ENCODE data around the gene PGLYRP4. TPM values are rescaled to one million over a fixed set of nuclear protein-coding genes. Genes with fewer than 3 reads are reported as not detected.

PGLYRP4 gene
- total RNA-seq, 2 donors from 2014 or later, result not detected

DNA sequence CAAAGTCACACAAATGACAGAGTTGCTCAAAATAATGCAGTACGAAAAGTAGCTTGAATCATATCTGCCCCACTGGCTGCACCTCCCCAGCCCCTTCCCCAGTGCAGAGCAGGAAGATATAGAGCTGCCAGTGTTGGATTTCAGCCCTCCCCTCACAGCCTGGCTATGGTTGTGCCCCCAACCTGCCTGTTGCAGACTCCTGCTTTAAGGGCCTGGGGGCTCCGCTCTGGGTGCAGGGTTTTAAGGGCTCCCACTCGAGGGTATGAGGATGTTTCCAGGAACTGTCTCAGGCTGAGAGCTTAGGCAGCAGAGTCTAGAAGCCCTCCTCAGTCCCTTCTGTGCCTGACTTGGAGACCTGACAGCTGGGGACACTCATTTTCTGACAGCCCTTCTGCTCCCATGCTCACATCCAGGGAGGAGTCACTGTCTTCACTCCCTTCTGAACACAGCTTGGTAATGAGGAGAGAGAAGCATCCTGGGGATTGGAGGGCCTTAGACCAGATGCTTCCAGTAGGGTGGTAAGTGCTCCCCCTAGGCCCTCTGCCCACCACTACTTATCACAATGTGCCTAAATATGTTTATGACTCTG, 13.6 kb upstream of the PGLYRP4 start:
- DNase-seq (ENCODE audit: low spot score in 2 of 2), result no peak
- Mint-ChIP-seq H3K36me3 (no peaks in the 10 kb centered on the region), H3K9me3 (no peaks in the 10 kb centered on the region), H3K27ac (no peak overlapping the region)
- ATAC-seq, result no peak

DNA sequence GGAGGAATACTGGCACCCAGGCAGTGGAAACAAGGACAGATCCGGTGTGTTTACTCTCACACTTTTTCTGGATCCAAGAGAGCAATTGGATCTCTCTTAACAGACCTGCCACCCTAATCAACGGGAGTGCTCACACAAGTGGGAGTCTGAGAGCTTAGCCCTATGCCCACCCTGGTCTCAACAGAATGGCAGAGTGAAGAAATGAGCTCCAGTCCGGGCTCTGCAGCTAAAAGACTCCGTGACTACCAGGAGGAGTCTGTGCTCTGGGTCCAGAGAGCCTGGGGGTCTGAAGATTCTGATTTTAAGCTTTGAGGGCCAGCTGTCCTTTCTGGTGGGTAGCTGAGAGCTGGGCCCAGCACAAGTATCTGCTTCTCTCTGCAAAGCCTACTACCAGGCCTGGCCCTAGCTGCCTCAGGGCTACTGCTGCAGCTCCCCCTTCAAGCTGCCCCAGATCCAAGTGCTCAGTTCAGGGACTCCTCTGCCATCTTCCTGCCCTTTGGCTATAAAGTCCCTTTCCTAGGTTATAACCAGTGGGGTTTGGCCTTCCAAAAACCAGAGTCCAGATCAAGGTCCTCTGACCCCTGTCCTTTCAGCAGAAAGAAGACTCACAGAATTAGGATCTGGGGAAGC, 13.0 kb upstream of the PGLYRP4 start:
- H3K36me3 Mint-ChIP-seq, result no peaks in the 10 kb centered on the region

DNA sequence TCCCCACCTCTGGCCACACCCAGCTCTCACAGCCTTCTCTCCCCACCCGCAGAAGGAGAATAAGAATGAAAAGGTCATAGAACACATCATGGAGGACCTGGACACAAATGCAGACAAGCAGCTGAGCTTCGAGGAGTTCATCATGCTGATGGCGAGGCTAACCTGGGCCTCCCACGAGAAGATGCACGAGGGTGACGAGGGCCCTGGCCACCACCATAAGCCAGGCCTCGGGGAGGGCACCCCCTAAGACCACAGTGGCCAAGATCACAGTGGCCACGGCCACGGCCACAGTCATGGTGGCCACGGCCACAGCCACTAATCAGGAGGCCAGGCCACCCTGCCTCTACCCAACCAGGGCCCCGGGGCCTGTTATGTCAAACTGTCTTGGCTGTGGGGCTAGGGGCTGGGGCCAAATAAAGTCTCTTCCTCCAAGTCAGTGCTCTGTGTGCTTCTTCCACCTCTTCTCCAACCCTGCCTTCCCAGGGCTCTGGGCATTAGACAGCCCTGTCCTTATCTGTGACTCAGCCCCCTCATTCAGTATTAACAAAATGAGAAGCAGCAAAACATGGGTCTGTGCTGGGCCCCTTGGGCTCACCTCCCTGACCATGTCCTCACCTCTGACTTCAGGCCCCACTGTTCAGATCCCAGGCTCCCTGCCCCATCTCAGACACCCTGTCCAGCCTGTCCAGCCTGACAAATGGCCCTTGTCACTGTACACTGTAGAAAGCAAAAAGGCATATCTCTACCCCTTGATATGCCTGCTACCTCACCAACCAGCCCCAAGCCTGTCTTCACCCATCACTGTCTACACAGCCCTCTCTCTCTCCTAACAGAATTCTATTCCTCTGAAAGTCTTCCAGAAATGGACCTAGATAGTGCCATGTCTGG, 12.2 kb upstream of the PGLYRP4 start:
- H3K9me3 Mint-ChIP-seq, result no peaks in the 10 kb centered on the region
- no peak for ATAC-seq
- peak overlapping the region in 1 of 2 donors; percentile 9 for H3K27ac Mint-ChIP-seq
- no peaks in the 10 kb centered on the region for H3K36me3 Mint-ChIP-seq
- no peak for DNase-seq (ENCODE audit: low spot score in 2 of 2)

More for the DNA sequence above, 13.0 kb upstream of the PGLYRP4 start:
- ATAC-seq (no peak), DNase-seq (ENCODE audit: low spot score in 2 of 2) (no peak)
- Mint-ChIP-seq H3K27ac (peak overlapping the region in 1 of 2 donors; percentile 9), H3K9me3 (no peaks in the 10 kb centered on the region)

DNA sequence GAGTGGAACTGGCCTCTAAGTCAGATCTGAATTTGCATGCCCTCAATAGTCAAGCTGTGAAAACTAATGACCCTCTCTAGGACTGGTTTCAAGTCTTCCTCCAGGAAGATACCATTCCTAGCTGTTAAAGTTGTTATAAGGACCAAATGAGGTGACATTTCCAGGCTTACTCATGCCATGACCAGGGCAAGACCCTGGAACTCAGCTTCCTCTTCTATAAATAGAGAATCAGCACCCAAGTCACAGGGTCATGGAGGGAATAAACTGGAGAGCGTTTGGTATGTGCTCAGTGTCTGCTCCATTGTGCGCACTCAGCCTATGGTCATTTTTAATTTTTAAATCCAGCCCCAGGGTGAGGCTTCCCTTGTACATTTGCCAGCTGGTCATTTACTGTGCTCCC, 11.5 kb upstream of the PGLYRP4 start:
- no peak overlapping the region for H3K27ac Mint-ChIP-seq
- H3K9me3 Mint-ChIP-seq, result no peaks in the 10 kb centered on the region
- no peaks in the 10 kb centered on the region for H3K36me3 Mint-ChIP-seq
- DNase-seq (ENCODE audit: low spot score in 2 of 2), result no peak
- no peak for ATAC-seq

DNA sequence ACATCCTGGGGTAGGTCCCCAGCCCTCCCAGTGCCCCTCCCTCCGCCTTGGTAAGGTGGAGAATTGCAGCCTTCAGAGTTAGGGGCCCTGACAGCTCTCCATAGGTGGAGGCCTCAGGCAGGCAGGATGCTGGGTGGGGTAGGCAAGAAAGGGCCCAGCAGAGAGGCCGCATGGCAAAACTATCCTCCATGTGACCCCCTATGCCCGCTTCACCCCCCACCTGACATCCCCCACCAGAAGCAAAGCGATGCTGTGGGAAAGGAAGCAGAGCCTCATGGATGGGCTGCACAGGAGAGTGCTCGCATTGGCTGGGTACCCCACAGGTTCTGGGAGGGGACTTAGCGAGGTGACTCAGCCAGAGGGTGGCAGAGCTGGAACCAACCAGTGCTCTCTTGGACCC, 10.6 kb upstream of the PGLYRP4 start:
- H3K9me3 Mint-ChIP-seq, result no peaks in the 10 kb centered on the region
- H3K27ac Mint-ChIP-seq, result no peak overlapping the region
- no peaks in the 10 kb centered on the region for H3K36me3 Mint-ChIP-seq
- ATAC-seq, result no peak
- no peak for DNase-seq (ENCODE audit: low spot score in 2 of 2)

DNA sequence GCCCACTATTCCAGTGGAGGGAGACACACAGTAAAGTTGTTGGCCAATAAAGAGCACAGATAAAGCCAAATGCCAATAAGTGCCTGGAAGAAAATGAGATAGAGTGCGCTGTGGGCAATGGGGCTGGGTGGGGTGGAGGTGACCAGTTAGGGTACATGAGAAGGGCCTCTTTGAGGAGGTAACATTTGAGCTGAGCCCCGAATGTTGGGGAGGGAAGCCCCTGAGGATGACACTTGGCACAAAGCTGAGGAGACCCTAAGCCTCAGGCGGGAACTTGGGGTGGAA, 10.0 kb upstream of the PGLYRP4 start:
- no peaks in the 10 kb centered on the region for H3K36me3 Mint-ChIP-seq
- no peak for ATAC-seq
- H3K9me3 Mint-ChIP-seq, result no peaks in the 10 kb centered on the region
- DNase-seq (ENCODE audit: low spot score in 2 of 2), result no peak
- no peak overlapping the region for H3K27ac Mint-ChIP-seq

DNA sequence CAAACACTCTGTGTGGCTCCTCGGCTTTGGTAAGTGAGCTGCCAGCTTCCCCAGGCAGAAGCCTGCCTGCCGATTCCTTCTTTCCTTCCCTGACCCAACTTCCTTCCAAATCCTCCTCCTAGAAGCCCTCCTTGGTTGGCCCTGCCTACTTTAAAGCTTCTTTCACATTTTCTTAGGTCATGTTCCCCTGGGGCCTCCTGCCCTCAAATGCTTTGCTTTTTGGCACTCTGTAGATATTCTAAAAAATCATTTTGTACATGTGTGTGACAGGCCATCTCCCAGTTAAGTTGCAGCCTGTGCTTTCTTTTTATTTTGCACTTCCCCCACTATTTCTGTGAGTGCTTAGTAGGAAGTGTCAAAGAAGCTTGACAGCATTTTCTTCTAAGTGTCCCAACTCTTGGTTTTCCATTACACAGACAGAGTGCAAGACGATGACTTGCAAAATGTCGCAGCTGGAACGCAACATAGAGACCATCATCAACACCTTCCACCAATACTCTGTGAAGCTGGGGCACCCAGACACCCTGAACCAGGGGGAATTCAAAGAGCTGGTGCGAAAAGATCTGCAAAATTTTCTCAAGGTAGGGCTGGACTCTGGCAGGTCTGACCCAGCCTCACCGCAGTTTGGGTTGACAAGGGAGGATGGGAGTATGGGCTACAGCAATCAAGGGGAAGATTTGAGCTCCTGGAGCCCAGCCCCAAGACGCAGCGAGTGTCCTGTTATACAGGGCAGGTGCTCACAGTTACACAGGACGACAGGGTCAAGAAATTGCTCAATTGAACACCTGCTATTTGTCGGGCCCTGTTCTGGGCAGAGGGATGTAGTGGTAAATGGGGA, 9.4 kb upstream of the PGLYRP4 start, which contains the start of gene S100A9:
Gene S100A9 (plus strand): TSS at position 2 of the 838 bp plus-strand sequence. CDS start 430 bp downstream, at position 432.
- ATAC-seq, result no peak
- H3K27ac Mint-ChIP-seq, result peak within 1 kb of the TSS; percentile 25 to 89

DNA sequence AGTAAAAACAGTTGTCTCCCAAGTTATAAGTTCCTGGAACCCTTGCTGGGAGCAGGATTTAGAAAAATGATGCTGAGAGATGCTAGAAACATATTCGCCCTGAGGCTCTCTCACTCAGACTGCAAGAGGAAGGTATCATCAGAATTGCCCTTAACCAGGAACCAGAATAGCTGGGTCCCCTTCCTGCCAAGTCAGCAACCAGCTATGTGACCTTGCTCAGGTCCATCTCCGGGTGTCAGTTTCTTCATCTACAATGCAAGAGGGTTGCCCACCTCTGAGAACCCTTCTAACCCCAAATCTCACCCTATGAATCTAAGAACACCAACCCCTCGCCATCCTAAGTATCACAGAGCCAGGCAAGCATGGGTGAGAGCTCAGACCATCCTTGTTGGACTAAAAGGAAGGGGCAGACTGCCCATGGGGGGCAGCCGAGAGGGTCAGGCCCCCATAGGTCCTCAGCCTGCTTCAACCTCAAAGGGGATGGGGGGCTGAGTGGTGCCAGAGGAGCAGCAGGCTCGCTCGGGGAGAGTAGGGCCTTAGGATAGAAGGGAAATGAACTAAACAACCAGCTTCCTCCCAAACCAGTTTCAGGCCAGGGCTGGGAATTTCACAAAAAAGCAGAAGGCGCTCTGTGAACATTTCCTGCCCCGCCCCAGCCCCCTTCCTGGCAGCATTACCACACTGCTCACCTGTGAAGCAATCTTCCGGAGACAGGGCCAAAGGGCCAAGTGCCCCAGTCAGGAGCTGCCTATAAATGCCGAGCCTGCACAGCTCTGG, 8.6 kb upstream of the PGLYRP4 start:
- Mint-ChIP-seq H3K9me3 (no peaks in the 10 kb centered on the region), H3K27ac (no peak overlapping the region), H3K36me3 (no peaks in the 10 kb centered on the region)
- DNase-seq (ENCODE audit: low spot score in 2 of 2) (no peak), ATAC-seq (peak in 1 of 2 donors; percentile 46)

More for the DNA sequence above, 9.4 kb upstream of the PGLYRP4 start, which contains the start of gene S100A9:
- Mint-ChIP-seq H3K36me3 (no peaks in the 10 kb centered on the region), H3K9me3 (no peaks in the 10 kb centered on the region)
- no peak for DNase-seq (ENCODE audit: low spot score in 2 of 2)

DNA sequence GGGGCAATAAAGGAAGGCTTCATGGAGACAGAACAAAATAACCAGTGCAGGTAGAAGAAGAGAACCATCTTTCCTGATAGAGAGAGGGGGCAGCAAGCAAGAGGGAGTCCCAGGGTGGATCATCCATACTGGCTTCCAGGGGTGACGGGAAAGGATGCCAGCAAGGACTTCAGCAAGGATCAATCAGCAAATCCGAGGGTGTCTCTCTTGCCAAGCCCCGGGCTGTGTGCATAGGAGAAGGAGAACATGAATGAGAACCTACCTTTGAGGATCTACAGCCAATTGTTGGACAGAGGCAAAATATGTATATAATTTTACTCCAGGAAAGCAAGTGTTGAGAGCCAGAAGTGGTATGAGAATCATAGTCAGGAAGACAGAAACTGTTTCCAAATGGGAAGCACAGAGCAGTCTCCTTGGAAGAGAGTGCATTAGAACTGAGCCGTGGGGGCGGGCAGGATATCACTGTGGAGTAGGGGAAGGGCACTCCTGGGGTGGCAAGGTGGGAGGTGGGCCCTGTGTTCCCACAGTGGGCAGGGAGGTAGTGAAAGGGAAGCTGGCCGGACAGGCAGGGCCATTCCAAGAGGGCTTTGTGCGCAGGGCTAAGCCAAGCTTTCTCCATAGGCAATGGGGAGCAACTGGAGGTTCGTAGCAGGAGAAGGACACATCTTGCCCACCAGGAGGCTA, 7.9 kb upstream of the PGLYRP4 start:
- ATAC-seq, result no peak

DNA sequence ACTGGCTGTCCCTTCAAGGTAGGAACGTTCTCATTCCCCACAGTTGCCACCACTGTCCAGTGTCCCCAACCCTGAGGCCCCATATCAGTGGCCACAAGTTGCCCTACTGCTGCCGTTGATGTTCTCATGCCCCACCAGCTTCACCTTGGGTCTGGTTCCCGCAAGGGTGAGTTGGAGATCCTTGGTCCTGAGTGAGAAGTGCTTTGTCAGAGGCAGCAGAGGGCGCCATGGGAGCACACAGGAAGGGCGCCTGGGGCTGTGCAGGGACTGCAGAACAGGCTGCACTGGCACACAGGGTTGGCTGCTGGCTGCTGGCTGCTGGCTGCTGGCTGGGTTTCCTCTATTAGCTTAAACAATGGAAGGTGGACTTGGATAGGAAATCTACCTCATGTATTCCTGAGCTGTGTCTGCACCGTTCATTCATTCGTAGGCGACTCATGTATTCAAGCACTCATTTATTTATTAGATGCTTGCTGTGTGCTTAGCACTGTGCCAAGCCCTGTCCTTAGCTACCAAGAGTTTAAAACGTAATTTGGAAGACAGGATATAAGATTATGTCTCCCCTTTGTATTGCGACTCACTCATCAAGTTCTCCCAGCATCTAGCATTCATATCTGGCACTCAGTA, 6.9 kb upstream of the PGLYRP4 start:
- no peak overlapping the region for H3K27ac Mint-ChIP-seq
- ATAC-seq (peak; percentile 75 to 86), DNase-seq (ENCODE audit: low spot score in 2 of 2) (peak in 1 of 2 donors; percentile 64)
- no peaks in the 10 kb centered on the region for H3K9me3 Mint-ChIP-seq
- H3K36me3 Mint-ChIP-seq, result no peaks in the 10 kb centered on the region

More for the DNA sequence above, 7.9 kb upstream of the PGLYRP4 start:
- no peaks in the 10 kb centered on the region for H3K36me3 Mint-ChIP-seq
- no peaks in the 10 kb centered on the region for H3K9me3 Mint-ChIP-seq
- no peak for DNase-seq (ENCODE audit: low spot score in 2 of 2)
- H3K27ac Mint-ChIP-seq, result peak overlapping the region in 1 of 2 donors; percentile 25

DNA sequence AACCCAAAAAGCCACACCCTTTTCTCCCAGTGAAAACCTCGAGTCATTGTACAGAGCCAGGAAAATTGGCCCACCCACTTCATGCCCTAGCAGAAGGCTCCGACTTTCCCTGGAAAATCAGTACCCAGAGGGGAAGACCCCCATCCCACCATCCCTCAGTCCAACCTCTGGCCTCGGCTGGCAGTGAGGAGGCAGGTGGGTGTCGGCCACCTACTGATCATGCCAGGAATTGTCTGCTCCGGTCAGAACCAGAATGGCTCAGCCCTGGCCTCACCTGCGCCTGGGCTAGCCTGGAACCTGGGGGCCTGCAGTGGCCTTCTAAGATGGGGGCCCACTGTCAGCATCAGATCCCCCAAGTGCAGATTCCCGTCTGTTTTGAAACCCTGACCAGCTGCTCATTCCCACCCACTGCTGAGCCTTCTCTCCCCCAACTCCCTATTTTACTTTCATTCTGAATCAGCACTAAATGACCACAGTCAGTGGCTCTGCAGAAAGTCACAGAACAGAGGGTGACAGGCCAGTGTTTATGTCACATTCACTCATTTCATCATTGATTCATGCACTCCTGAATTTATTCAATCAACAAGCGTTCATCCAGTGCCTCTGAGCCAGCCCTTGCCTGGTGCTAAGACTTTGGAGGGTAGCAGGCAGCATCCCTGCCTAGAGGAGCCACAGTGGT, 6.0 kb upstream of the PGLYRP4 start:
- no peak overlapping the region for H3K27ac Mint-ChIP-seq
- H3K9me3 Mint-ChIP-seq, result no peaks in the 10 kb centered on the region
- peak in 1 of 2 donors; percentile 30 for ATAC-seq
- no peaks in the 10 kb centered on the region for H3K36me3 Mint-ChIP-seq
- DNase-seq (ENCODE audit: low spot score in 2 of 2), result no peak

DNA sequence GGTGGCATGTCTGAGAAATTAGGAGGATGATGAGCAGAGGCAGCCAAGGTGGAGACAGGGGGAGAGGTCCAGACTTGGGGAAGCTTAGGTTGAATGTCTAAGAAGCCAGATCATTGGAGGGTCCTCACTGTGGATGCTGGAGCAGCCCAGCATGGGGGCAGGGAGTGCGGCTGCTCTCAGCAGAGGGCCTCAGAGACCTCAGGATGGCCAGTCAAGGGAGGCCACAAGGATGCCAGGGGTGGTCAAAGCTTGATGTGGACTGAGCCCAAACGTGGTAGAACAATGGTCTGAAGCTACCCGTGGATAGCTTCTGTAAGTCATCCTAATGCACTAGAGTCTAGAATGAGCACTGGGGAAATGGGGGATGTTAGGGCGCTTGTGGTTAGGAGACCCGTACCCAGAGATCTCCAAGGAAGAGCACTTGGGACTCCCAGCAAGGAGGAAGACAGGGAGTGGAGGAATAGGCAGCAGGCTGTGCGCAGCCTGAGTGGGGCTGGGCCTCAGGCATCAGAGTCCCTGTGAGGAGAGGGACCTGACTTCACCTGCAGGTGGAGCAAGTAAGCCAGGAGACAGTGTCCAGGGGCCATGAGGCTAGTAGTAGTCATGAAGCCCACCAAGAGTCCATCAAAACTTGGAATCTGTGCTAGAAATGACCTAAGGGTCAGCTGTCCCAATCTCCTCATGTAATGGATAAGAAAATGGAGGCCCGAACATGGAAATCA, 4.7 kb upstream of the PGLYRP4 start:
- no peak overlapping the region for H3K27ac Mint-ChIP-seq
- H3K9me3 Mint-ChIP-seq, result no peaks in the 10 kb centered on the region
- H3K36me3 Mint-ChIP-seq, result no peaks in the 10 kb centered on the region
- no peak for DNase-seq (ENCODE audit: low spot score in 2 of 2)
- ATAC-seq, result no peak

DNA sequence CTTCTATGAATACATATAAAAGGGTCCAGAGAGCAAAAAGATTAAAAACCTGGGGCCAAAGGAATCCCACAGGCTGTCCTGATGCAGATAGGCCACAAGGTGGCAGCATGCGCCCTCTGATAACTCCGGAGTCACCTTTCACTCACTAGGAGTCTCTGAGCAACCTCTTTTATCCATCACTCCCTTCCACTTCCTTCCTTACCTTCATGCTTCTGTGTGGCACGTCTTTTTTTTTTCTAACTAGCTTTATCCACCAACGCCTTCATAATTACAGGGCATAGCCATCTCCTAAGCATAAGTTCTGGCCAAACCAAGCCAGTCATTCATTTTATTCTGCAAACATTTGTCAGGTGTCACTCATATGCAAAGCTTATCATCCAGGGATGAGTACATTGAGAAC, 3.9 kb upstream of the PGLYRP4 start:
- Mint-ChIP-seq H3K36me3 (no peaks in the 10 kb centered on the region), H3K9me3 (no peaks in the 10 kb centered on the region), H3K27ac (no peak overlapping the region)
- peak in 1 of 2 donors; percentile 57 for DNase-seq (ENCODE audit: low spot score in 2 of 2)
- peak; percentile 58 to 65 for ATAC-seq

DNA sequence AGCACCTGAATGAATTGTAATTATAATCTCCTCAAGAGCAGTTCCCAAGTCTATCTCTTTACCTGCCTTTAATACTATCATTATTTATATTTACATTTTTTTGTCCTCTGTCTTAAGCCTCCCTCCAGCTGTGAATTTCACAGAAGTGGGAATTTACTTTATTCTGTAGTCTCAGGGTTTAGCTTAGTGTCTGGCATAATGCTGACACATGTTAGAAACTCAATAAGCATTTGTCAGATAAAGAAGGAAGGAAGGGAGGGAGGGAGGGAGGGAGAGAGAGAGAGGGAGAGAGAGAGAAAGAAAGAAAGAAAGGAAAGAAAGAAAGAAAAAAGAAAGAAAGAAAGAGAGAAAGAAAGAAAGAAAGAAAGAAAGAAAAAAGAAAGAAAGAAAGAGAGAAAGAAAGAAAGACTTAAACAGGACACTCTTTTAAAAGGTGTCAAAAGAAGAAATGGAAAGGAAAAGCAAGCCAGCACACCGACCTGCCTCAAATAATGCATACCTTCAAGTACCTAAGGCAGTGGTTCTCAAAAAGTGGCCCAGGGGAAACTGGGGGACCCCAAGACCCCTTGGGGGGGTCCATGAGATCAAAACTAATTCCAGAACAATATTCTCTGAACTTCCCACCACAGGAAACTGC, 1.8 kb upstream of the PGLYRP4 start:
- Mint-ChIP-seq H3K9me3 (no peaks in the 10 kb centered on the region), H3K27ac (no peak overlapping the region), H3K36me3 (no peaks in the 10 kb centered on the region)
- ATAC-seq (no peak), DNase-seq (ENCODE audit: low spot score in 2 of 2) (no peak)
